CD4-positive, alpha-beta T cell treated with Interleukin-17A for 1 hour (primary cell): ENCODE data around the gene CAMSAP1.

Experiments used
- DNase-seq: peaks from one replicate; pipeline ENCODE4 v3.0.0-alpha.2; 2020

Gene CAMSAP1

DNA sequence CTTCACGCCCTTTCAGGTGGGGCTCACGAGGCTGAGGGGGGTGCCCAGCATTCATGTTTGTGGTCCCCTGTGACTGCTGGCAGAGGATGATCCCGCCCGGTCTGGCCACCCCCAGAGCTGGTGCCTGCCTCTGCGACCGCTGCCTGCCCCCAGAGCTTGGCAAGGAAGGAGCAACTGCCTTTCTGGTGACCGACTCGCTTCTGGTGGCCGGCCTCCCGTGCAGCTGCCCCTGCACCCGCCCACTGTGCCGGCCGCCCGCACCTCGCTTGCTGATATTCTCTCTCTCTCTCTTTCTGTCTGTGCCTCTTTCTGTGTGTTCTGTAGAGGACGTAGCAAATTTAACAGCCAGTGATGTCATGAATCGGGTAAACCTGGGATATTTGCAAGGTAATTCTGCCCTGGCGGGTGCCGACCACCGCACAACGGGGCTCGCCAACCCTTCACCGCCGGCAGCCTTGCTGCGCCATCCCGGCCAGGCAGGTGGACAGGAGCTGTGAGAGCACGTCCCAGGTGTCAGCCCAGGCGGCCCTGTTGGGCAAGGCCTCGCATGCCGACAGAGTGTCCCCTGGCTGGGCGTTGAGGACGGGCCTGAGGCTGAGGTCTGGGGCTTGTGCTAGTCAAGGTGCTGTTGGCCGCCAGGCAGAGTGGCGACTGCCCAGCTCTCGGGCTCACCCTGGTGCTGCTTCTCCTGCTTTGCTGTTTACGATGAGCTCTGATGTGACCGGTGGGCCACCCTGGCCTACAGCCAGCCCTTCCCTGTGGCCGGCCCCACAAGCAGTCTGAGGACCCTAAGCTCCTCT is 119.4 kb downstream of the CAMSAP1 start:
- DNase-seq, result no peak

DNA sequence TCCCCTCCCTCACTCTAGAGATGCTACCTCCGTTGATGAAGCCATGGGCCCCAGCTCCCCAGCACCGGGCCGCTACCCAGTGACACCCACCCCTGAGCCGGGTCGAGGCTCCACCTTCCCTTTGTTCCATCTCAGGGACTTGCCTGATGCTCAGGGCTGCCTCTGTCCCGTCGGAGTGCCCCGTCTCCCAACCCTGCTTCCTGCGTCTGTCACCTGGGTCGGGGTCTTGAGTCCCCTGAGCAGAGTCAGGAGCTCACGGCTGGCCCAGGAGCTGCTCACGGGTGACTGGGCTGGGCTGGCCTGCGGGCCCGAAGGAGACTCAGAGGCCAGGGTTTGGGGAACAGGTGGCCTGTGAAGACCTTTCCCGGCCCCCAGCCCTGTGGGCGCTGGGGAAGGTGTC is 120.0 kb downstream of the CAMSAP1 start:
- DNase-seq, result no peak

DNA sequence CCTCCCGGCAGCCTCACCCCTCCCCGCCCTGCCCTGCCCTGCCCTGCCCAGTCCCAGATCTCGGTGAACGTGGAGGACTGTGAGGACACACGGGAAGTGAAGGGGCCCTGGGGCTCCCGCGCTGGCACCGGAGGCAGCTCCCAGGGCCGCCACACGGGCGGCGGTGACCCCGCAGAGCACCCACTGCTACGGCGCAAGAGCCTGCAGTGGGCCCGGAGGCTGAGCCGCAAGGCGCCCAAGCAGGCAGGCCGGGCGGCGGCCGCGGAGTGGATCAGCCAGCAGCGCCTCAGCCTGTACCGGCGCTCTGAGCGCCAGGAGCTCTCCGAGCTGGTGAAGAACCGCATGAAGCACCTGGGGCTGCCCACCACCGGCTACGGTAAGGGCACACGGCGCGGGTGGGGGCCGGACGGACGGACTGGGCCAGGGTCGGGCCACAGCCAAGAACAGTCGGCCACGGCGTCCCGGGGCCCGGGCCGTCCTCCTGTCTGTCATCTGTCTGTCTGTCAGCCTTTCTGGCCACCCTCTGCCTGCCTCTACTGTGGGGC is 121.1 kb downstream of the CAMSAP1 start:
- no peak for DNase-seq

GRCh38 chr9:135785013-135785575 is 122.3 kb downstream of the CAMSAP1 start:
- DNase-seq, result no peak

DNA sequence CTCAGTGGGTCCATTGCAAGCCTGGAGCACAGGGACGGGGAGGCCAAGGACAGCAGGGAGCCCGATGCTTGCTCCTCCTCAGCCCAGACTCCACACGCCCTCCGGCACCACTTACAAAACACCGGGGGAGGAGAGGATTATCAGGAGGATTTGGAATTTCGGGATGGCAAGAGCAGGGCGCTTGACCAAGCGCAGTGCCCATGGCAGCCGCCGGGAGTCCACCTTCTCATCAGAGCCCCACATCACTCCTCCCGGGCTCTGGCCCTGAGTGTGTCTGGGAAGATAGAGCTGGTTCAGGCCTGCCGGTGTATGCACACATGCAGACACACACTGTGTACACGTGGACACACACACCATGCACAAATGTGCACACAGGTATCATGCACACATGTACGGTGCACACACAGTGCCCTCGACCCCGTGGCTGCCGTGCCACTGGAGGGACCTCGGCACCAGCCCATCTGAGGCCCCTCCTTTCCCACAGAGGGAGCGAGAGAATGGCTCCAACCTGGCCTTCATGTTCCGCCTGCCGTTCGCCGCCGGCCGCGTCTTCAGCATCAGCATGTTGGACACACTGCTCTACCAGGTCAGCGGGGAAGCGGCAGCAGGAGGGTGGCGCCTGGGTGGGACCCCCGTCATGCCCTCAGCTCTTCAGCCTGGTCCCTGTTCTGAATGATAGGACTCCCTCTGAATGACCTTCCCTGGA is 123.7 kb downstream of the CAMSAP1 start:
- no peak for DNase-seq

DNA sequence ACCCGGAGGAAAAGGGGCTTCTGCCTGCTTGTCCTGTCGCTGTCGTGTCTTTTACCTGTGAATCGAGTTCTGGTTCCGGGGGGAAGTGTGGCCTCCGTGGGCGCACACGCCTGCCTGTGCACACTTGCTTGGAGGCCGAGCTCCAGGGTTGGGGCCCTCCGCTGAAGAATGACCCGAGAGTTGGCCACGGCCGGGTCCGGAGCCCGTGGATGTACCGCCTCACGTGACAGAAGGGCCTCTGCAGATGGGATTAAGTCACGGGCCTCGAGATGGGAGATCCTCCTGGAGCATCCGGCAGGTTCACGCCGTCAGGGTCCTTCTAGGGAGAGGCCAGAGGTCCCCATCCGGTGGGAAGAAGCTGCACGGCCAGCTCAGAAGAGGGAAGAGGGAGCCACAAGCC is 124.4 kb downstream of the CAMSAP1 start:
- no peak for DNase-seq

DNA sequence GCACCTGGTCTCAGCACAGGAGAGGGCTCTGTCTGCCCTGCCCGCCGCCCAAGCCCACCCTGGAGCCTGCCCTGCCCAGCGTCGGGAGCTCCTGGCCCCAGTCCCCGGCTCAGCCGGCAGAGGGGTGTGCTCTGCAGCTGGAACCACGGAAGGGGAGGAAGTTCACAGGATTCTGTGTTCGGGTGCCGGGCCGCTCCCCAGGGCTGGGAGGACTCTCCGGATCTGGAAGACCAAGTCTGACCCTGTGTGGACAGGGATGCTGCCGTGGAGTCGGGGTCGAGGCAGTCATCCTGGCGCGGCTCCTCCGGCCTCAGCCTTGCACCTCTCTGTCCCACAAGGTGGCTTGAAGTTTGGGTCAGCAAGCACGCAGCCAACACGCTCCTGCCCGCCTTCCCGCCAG is 126.7 kb downstream of the CAMSAP1 start:
- DNase-seq, result no peak

GRCh38 chr9:135780086-135780485 is 127.3 kb downstream of the CAMSAP1 start:
- DNase-seq, result no peak

DNA sequence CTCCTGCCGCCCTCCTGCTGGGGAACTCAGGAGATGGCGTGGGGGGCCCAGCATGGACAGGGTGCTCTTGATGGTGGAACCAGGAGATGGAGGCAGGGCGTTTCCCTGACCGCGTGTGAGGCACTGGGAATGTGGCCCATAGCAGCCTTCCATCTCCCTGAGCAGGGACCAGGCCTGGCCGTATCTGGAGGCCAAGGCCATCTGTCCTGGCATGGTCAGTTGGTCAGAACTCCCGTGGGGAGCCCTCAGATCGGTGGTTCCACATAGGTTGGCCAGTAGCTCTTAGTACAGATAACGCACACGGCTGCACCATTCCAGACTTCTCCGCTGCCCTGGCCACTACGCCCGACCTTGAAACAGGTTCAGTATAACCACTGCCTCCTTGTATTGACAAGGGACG is 127.8 kb downstream of the CAMSAP1 start:
- DNase-seq, result no peak

- no peak for DNase-seq
These were observed 128.9 kb downstream of the CAMSAP1 start for GRCh38 chr9:135778421-135778820.

DNA sequence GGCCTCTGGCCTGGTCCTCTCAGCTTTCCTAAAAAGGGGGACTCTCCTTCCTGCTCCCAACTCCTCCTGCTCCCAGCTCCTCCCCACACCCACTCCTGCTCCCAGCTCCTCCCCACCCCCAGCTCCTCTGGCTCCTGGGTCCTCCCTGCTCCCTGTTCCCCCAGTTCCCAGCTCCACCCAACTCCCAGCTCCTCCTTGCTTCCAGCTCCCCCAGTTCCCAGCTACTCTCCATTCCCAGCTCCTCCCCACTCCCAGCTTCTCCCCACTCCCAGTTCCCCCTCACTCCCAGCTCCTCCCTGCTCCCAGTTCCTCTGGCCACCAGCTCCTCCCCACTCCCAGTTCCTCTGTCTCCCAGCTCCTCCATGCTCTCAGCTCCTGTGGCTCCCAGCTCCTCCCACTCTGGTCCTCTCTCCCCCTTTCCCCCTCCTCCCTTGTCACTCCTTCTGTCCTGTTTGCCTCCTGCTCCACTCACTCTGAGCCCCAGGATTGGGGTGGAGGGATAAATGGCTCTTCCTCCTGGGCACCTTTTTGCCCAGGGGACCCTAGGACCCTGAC is 129.6 kb downstream of the CAMSAP1 start:
- no peak for DNase-seq

DNA sequence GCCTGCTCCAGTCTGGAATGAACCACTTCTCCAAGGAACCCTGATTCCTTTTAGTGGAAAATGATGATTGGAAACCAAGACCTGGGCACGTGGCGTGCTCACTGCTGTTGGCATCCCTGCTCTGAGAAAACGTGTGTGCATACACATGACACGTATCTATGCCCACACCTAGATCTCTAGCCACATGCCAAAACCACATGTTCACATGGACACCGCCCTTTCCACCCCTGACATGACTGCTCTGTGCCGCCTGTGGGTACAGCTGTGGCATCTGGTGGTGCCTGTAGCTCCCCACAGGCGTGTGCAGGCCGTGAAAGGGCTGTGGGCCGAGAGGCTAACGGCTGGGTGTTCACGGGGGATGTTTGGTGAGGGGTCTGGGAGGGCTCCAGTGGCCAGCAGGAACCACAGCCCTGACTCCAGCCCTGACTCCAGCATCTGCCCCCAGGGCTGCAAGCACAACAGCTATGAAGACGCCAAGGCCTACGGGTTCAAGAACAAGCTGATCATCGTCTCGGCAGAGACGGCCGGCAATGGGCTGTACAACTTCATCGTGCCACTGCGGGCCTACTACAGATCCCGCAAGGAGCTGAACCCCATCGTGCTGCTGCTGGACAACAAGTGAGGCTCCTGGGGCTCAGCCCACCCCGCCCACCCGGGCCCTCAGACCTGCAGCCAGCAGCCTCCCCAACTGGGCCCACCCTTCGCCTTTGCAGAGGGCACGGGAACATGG is 130.3 kb downstream of the CAMSAP1 start:
- peak; percentile 36 for DNase-seq

DNA sequence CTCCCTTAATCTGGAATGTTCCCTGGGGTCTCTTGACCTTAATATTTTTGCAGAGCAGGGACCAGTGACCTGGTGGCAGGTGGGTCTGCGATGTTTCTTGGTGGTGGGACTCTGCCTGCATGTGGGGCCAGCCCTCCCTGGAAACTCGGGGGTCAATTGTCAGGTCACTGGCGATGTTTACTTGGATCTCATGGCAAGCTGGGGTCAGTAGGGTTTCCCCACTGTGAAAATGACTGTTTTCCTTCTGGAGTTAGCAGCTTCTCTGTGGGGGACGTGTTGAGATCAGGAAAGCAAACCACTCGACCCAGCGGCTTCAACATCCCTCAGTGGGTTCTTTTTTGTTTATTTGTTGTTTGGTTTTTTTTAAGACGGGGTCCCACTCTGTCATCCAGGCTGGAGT is 131.4 kb downstream of the CAMSAP1 start:
- DNase-seq, result no peak

- DNase-seq, result no peak
These were observed 132.4 kb downstream of the CAMSAP1 start for GRCh38 chr9:135774794-135775525.

- no peak for DNase-seq
These were observed 133.1 kb downstream of the CAMSAP1 start for GRCh38 chr9:135774239-135774747.

DNA sequence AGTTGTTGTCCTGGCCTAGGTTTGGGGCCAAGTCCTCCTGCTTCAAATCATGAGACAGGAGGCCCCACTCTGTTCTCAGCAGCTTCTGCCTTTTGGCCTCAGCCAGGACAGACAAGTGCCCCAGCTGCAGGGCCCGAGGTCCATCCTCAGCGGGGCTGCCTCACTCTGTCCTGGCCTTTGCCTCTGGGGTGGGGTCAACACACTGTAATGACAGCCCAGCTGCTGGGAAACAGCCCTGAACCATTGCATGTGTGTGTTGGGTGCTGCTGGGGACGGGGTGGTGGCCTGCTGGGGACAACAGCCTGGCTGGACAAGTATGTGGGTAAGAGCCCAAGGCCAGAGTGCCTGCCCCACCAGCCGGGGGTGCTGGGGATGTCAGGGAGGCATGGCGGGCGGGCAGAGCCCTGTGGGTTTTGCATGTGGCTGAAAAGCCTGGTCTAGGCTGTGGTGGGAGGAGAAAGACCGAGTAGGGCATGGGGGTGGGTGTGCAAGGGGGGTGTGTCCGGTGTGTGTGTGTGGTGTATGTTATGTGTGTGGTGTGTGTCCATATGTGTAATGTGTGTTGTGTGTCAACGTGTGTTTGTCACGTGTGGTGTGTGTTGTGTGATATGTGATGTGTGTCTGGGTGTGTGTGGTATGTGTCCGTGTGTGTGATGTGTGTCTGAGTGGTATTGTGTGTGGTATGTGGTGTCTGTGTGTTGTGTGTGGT is 133.7 kb downstream of the CAMSAP1 start:
- no peak for DNase-seq

DNA sequence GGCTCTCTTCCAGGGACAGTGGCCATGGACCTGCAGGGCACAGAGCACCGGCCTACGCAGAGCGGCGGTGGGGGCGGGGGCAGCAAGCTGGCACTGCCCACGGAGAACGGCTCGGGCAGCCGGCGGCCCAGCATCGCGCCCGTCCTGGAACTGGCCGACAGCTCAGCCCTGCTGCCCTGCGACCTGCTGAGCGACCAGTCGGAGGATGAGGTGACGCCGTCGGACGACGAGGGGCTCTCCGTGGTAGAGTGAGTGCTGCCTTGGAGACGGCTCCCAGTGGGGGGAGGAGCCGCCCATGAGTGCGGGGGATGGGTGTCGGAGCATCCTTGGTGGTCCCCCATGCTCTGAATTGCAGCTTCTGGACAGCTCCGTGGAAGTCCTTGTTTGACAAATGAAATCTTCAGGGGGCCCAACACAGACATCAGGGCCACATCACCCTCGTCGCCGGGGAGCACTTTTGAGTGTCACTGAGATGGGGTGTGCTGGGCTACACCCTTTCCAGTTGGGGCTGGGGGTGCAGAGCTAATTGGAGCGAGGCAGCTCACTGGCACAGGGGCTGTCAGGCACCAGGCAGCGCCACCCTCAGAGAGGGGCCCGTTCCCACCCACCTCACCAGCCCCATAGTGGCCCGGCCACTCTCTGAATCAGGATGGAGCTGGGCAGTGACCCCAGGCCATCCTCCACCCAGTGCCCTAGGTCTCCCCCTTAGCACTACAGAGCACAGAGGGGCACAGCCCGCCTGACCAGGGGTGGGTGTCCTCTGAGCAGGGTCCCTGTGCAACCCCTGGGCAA is 134.4 kb downstream of the CAMSAP1 start:
- no peak for DNase-seq

GRCh38 chr9:135772056-135772646 is 135.2 kb downstream of the CAMSAP1 start:
- no peak for DNase-seq

DNA sequence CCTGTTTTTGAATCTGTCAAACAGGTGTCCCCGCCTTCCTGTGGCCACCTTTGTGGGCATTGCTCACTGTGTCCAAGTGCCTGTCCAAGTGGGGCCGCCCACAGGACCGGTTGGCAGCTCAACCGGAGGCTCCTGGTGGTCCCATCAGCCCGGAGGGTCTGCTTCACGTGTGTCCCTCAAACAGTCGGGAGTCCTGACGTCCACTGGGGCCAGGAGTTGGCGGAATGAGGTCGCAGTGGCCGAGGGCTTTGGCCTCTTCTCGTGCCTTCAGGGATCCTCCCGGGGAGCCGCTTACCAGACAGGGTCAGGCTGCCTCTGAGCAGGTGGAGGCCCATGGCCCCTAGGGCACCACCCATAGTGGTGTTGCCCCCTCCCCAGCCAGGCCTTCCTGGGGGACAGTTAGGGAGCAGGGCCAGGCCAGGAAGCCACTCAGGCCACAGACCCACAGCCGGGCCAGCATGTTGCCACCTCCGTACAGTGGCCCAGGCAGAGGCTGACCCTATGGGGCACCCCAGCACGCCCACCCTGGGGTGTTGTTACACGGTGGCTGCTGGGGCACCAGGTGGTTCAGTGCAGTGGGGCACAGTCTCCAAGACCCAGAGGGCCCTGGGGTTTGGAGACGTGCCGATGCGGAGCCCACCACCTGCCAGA is 135.8 kb downstream of the CAMSAP1 start:
- no peak for DNase-seq
